Measurements from ENCODE around the gene LIPG. TPM values are rescaled to one million over a fixed set of nuclear protein-coding genes. Genes with fewer than 3 reads are reported as not detected.

Gene LIPG
- polyA plus RNA-seq, 1 donor (not counting 4 experiments of a cell fraction or from before 2014, with no cell fraction given) = 241 TPM

DNA sequence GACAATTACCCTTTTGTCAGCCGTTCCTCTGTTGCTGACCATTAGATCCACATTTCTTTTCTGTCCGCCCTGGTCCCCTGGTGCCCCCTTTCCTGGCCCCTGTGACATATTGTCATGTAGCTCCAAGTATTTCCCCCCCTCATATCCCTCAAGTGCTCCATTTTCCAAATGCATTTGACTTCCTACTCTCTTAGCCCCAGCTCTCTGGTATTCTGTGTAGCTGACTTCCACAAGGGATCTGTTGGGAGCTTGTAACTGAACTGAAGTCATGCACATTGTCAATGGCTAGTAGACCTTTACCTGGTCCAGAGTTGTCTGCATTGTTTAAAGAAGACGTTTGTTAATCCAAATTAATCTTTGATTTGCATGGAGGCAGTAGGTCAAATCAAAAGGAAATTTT is 34.8 kb downstream of the LIPG start:
- no peaks in the 10 kb centered on the region for H3K9me3 ChIP-seq (ENCODE audit: control insufficient read depth, low read depth, low read length)
- TF ChIP-seq EZH2 (IDR thresholded peaks at IDR 0.05; ENCODE audit: low read length) = no peak
- TF ChIP-seq, protein P1, sequence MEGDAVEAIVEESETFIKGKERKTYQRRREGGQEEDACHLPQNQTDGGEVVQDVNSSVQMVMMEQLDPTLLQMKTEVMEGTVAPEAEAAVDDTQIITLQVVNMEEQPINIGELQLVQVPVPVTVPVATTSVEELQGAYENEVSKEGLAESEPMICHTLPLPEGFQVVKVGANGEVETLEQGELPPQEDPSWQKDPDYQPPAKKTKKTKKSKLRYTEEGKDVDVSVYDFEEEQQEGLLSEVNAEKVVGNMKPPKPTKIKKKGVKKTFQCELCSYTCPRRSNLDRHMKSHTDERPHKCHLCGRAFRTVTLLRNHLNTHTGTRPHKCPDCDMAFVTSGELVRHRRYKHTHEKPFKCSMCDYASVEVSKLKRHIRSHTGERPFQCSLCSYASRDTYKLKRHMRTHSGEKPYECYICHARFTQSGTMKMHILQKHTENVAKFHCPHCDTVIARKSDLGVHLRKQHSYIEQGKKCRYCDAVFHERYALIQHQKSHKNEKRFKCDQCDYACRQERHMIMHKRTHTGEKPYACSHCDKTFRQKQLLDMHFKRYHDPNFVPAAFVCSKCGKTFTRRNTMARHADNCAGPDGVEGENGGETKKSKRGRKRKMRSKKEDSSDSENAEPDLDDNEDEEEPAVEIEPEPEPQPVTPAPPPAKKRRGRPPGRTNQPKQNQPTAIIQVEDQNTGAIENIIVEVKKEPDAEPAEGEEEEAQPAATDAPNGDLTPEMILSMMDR (optimal IDR thresholded peaks at IDR 0.05 in 1 of 3, IDR thresholded peaks at IDR 0.05 in 1 of 3, conservative IDR thresholded peaks at IDR 0.05 in 1 of 3; ENCODE audit: extremely low read depth in 1 of 3, insufficient read depth in 2 of 3, low read length in 3 of 3) = no peak
- peaks cover 2 to 14% of the 10 kb centered on the region in 2 experiments for H3K36me3 ChIP-seq (ENCODE audit: control insufficient read depth in 2 of 2, extremely low read depth in 1 of 2, insufficient read depth in 2 of 2, low read length in 2 of 2)
- H3K4me3 ChIP-seq (ENCODE audit: control insufficient read depth in 2 of 3, extremely low read depth in 1 of 3, insufficient read depth in 2 of 3, low read depth in 1 of 3, low read length in 3 of 3) = no peak overlapping the region
- no peaks in the 10 kb centered on the region for H3K27me3 ChIP-seq (ENCODE audit: control insufficient read depth, extremely low read depth, insufficient read depth, low read length)
- no peaks in the 10 kb centered on the region for H4K20me1 ChIP-seq (ENCODE audit: control insufficient read depth, extremely low read depth, insufficient read depth, low read length)
- dilution Hi-C loops (cut with MboI; ENCODE audit: extremely low pct_ligation_motif_present, low sequenced_read_pairs) = no loop called here
- peak overlapping the region; percentile 47 for H3K27ac ChIP-seq (ENCODE audit: control insufficient read depth, insufficient read depth, low read length)
- no peak overlapping the region for H3K4me2 ChIP-seq (ENCODE audit: control insufficient read depth, extremely low read depth, insufficient read depth, low read depth, low read length)
- peak; percentile 57 for FAIRE-seq
- H3K9me1 ChIP-seq (ENCODE audit: control insufficient read depth, extremely low read depth, insufficient read depth, low read length) = no peaks in the 10 kb centered on the region
- no peak overlapping the region for H3K9ac ChIP-seq (ENCODE audit: control insufficient read depth, extremely low read depth, insufficient read depth, low read length)
- H2AFZ ChIP-seq (ENCODE audit: control insufficient read depth, low read length) = no peak overlapping the region
- DNase-seq (ENCODE audit: low read depth, low spot score) = no peak
- H3K79me2 ChIP-seq (ENCODE audit: control insufficient read depth, insufficient read depth, low read length) = no peaks in the 10 kb centered on the region
- H3K4me1 ChIP-seq (ENCODE audit: control insufficient read depth, extremely low read depth, insufficient read depth, low read length) = peaks cover 14% of the 10 kb centered on the region

DNA sequence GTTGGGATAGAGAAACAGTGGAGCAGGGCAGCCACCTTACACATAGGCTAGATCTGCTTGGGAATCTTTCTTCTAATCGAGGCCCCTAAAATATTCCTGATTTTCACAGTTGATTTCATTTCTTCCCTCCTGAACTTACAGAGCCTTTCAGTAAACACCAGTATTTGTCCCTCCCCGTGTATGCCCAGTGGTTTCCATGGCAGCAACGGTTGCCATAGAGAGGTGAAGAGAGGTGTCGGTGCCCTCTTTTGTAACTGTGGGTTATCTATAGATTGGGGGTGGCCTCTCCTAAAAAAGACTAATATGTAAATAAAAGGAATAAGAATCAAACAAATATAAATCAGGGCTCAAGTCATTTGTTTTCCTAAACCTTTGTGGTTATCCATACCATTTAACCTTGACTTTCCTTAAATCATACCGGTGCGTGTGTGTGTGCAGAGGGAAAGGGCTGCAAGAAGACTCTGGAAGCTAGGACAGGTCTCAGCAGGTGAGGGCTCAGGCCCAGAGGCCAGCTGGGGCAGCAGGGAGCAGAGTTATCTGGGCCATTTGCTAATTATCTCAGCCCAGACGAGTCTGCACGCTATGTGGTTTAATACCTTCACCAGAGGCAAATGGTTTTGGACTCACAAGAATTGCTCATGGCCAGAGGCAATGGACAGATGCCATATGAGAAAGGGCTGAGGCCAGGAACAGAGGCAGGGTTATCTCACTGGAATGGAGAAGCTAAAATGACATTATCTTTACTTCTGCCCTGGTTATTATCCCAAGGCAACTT is 35.5 kb downstream of the LIPG start:
- Histone ChIP-seq H3K27ac (ENCODE audit: control insufficient read depth, insufficient read depth, low read length) (peak overlapping the region; percentile 47), H3K4me3 (ENCODE audit: control insufficient read depth in 2 of 3, extremely low read depth in 1 of 3, insufficient read depth in 2 of 3, low read depth in 1 of 3, low read length in 3 of 3) (no peak overlapping the region), H3K9ac (ENCODE audit: control insufficient read depth, extremely low read depth, insufficient read depth, low read length) (no peak overlapping the region), H2AFZ (ENCODE audit: control insufficient read depth, low read length) (no peak overlapping the region), H3K9me3 (ENCODE audit: control insufficient read depth, low read depth, low read length) (no peaks in the 10 kb centered on the region), H3K9me1 (ENCODE audit: control insufficient read depth, extremely low read depth, insufficient read depth, low read length) (no peaks in the 10 kb centered on the region), H3K79me2 (ENCODE audit: control insufficient read depth, insufficient read depth, low read length) (no peaks in the 10 kb centered on the region), H3K36me3 (ENCODE audit: control insufficient read depth in 2 of 2, extremely low read depth in 1 of 2, insufficient read depth in 2 of 2, low read length in 2 of 2) (peaks cover 3 to 14% of the 10 kb centered on the region in 2 experiments), H3K27me3 (ENCODE audit: control insufficient read depth, extremely low read depth, insufficient read depth, low read length) (no peaks in the 10 kb centered on the region), H3K4me2 (ENCODE audit: control insufficient read depth, extremely low read depth, insufficient read depth, low read depth, low read length) (peak overlapping the region; percentile 25), H3K4me1 (ENCODE audit: control insufficient read depth, extremely low read depth, insufficient read depth, low read length) (peaks cover 14% of the 10 kb centered on the region), H4K20me1 (ENCODE audit: control insufficient read depth, extremely low read depth, insufficient read depth, low read length) (no peaks in the 10 kb centered on the region)
- TF ChIP-seq, protein P1 (optimal IDR thresholded peaks at IDR 0.05 in 1 of 3, IDR thresholded peaks at IDR 0.05 in 1 of 3, conservative IDR thresholded peaks at IDR 0.05 in 1 of 3; ENCODE audit: extremely low read depth in 1 of 3, insufficient read depth in 2 of 3, low read length in 3 of 3) = peak; percentile 2 to 30 (median 9)
- no peak for TF ChIP-seq EZH2 (IDR thresholded peaks at IDR 0.05; ENCODE audit: low read length)
- FAIRE-seq = peak; percentile 93
- DNase-seq (ENCODE audit: low read depth, low spot score) = peak; percentile 52
- dilution Hi-C loops (cut with MboI; ENCODE audit: extremely low pct_ligation_motif_present, low sequenced_read_pairs) = no loop called here

All from keratinocyte (primary cell).